Body of pancreas (tissue), 4 donors: ENCODE measurements around the gene ADAM21. TPM values are rescaled to one million over a fixed set of nuclear protein-coding genes. Genes with fewer than 3 reads are reported as not detected.

Experiments
- ATAC-seq: fragments of 150-250 bp; one replicate; pipeline ENCODE4 v1.9.1; 2016
- DNase-seq, 4 donors: peaks; one replicate each; pipeline ENCODE4 v3.0.0-alpha.2; 2019
- H3K27ac ChIP-seq, 4 donors: fragments of 200-600 bp; sonication (generic); 1 replicate in 3 of 4; 2 replicates in 1 of 4; pipeline versions ENCODE4 v1.5.1 to v1.6.1; 2016 to 2019; ENCODE audit warnings: mild to moderate bottlenecking in 1 of 4, mixed read lengths in 1 of 4, moderate library complexity in 1 of 4
- H3K27me3 ChIP-seq, 2 donors: fragments of 200-600 bp; sonication (generic); one replicate each; pipeline ENCODE4 v1.6.0; 2016; ENCODE audit warnings: mild to moderate bottlenecking in 1 of 2
- H3K36me3 ChIP-seq, 2 donors: fragments of 200-600 bp; sonication (generic); replicated peaks in 1 of 2; 2 replicates each; pipeline ENCODE4 v1.5.1; 2016; ENCODE audit warnings: low read depth in 2 of 2; ENCODE audit not compliant: insufficient read depth in 1 of 2
- H3K4me1 ChIP-seq: fragments of 200-600 bp; sonication (generic); one replicate; pipeline ENCODE4 v1.6.0; 2016
- H3K4me3 ChIP-seq, 2 donors: fragments of 200-600 bp; sonication (generic); 1 replicate in 1 of 2; 2 replicates in 1 of 2; pipeline ENCODE4 v1.5.1; 2016 to 2019
- H3K9me3 ChIP-seq, 3 donors: fragments of 200-600 bp; sonication (generic); 1 replicate in 2 of 3; 2 replicates in 1 of 3; pipeline ENCODE4 v1.5.1; 2016
- POLR2A ChIP-seq, 3 donors: fragments of 450-650 bp; IDR thresholded peaks; one replicate each; pipeline ENCODE4 v1.6.1; 2016; ENCODE audit warnings: antibody characterized with exemption in 3 of 3, mild to moderate bottlenecking in 2 of 3
- WGBS, 2 donors: methylation state at CpG; one replicate each; pipeline ENCODE4 v1.1.5; 2017; 5-methylcytosine and 5-hydroxymethylcytosine counted together
- intact Hi-C: fragments of 100-400 bp; cut with DNase I; formaldehyde crosslinking; loops from one replicate; pipeline ENCODE4 v1.15.1; 2023
- total RNA-seq, 2 donors: library from RNA; depleted of rRNA; stranded (reverse); fragments of >200 nt; gene quantifications; one replicate each; pipeline ENCODE4 v1.1.0, GENCODE V29; 2016
- TF ChIP-seq, protein P1 (sequence below), 7 experiments: fragments of 450-650 bp in 4 of 7; fragments of 200-600 bp in 3 of 7; sonication (generic) in 3 of 7; IDR thresholded peaks; one replicate each; pipeline ENCODE4 v1.5.1; 2016 to 2019; ENCODE audit warnings: antibody characterized with exemption in 7 of 7

The ADAM21 gene
- total RNA-seq, 2 donors from 2014 or later = 0.52 TPM; not detected in 1

GRCh38 chr14:70436867-70437266, 15.1 kb upstream of the ADAM21 start:
- Histone ChIP-seq H3K36me3 (no peaks in the 10 kb centered on the region), H3K27ac (no peak overlapping the region), H3K27me3 (no peaks in the 10 kb centered on the region), H3K4me3 (no peak overlapping the region), H3K9me3 (peaks cover 0 to 14% (median 0%) of the 10 kb centered on the region in 3 donors), H3K4me1 (no peaks in the 10 kb centered on the region)
- ATAC-seq (no peak), DNase-seq (no peak)
- TF ChIP-seq POLR2A (IDR thresholded peaks at IDR 0.05) = no peak
- TF ChIP-seq, protein P1, sequence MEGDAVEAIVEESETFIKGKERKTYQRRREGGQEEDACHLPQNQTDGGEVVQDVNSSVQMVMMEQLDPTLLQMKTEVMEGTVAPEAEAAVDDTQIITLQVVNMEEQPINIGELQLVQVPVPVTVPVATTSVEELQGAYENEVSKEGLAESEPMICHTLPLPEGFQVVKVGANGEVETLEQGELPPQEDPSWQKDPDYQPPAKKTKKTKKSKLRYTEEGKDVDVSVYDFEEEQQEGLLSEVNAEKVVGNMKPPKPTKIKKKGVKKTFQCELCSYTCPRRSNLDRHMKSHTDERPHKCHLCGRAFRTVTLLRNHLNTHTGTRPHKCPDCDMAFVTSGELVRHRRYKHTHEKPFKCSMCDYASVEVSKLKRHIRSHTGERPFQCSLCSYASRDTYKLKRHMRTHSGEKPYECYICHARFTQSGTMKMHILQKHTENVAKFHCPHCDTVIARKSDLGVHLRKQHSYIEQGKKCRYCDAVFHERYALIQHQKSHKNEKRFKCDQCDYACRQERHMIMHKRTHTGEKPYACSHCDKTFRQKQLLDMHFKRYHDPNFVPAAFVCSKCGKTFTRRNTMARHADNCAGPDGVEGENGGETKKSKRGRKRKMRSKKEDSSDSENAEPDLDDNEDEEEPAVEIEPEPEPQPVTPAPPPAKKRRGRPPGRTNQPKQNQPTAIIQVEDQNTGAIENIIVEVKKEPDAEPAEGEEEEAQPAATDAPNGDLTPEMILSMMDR (IDR thresholded peaks at IDR 0.05) = no peak
- 34 to 38% methylated on average over 4 of the region's 4 CpGs for WGBS, 2 donors
- intact Hi-C loops = no loop called here

GRCh38 chr14:70441641-70442040, 10.3 kb upstream of the ADAM21 start:
- Histone ChIP-seq H3K27me3 (no peaks in the 10 kb centered on the region), H3K4me1 (no peaks in the 10 kb centered on the region), H3K27ac (no peak overlapping the region), H3K4me3 (no peak overlapping the region), H3K36me3 (no peaks in the 10 kb centered on the region), H3K9me3 (peaks cover 0 to 36% (median 0%) of the 10 kb centered on the region in 3 donors)
- TF ChIP-seq POLR2A (IDR thresholded peaks at IDR 0.05) = no peak
- intact Hi-C loops = no loop called here
- WGBS, 2 donors = 51 to 65% methylated on average over 3 of the region's 3 CpGs
- ATAC-seq (no peak), DNase-seq (no peak)

DNA sequence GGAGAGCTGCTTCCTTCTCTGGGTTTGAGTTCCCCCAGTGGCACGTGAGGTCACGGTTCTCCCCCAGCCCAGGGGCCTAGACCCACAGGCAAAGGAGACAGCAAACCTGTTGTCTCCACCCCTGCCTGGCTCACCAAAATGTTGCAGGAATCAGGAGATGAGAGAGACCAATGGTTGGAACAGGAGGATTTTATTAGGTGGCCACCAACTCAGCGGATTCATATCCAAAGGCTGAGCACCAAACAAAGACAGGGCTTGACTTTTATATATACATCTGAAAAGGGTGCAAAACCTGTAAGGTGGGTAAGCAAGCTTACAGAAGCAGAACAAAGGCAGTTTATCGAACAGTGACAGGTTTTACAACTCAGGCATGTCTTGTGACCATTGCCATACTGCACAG, 9.2 kb upstream of the ADAM21 start:
- intact Hi-C loops = no loop called here
- WGBS, 2 donors = 83 to 92% methylated on average over 4 of the region's 4 CpGs

DNA sequence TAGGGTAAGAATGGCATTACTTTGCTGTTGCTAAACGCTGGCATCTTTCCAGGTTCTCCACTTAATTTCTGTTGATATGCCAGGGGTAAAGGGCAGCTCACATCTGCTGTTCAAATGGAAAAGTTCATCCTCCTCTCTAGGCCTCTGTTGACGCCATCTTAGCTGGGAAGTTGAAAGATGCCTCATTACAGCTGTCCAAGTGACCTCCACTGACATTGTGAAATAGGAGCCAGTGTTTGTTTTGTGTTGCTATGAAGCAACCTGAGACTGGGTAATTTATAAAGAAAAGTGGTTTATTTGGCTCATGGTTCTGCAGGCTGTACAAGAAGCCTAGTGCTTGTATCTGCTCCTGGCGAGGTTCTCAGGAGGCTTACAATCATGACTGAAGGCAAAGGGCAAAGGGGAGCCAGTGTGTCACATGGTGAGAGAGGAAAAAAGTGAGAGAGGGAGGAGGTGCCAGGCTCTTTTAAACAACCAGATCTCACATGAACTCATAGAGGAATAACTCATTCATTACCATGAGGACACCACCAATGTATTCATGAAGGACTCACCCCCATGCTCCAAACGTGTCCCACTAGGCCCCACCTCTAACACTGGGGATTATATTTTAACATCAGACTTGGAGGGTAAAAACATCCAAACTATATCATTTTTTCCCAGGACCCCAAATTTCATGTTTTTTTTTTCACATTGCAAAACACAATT, 3.2 kb upstream of the ADAM21 start:
- DNase-seq (no peak), ATAC-seq (no peak)
- intact Hi-C loops = no loop called here
- TF ChIP-seq, protein P1 (IDR thresholded peaks at IDR 0.05) = no peak
- TF ChIP-seq POLR2A (IDR thresholded peaks at IDR 0.05) = no peak
- WGBS, 2 donors = 71 to 81% methylated on average over 4 of the region's 4 CpGs
- H3K9me3 ChIP-seq = peaks cover 0 to 5% (median 0%) of the 10 kb centered on the region in 3 donors
- H3K4me1 ChIP-seq = no peaks in the 10 kb centered on the region
- no peaks in the 10 kb centered on the region for H3K36me3 ChIP-seq
- no peak overlapping the region for H3K27ac ChIP-seq
- no peaks in the 10 kb centered on the region for H3K27me3 ChIP-seq
- H3K4me3 ChIP-seq = no peak overlapping the region

More for the DNA sequence above, 9.2 kb upstream of the ADAM21 start:
- Histone ChIP-seq H3K27me3 (no peaks in the 10 kb centered on the region), H3K4me1 (no peaks in the 10 kb centered on the region), H3K27ac (no peak overlapping the region), H3K9me3 (peaks cover 0 to 28% (median 0%) of the 10 kb centered on the region in 3 donors), H3K4me3 (no peak overlapping the region), H3K36me3 (no peaks in the 10 kb centered on the region)
- ATAC-seq (no peak), DNase-seq (no peak)
- no peak for TF ChIP-seq POLR2A (IDR thresholded peaks at IDR 0.05)
- TF ChIP-seq, protein P1 (IDR thresholded peaks at IDR 0.05) = no peak

DNA sequence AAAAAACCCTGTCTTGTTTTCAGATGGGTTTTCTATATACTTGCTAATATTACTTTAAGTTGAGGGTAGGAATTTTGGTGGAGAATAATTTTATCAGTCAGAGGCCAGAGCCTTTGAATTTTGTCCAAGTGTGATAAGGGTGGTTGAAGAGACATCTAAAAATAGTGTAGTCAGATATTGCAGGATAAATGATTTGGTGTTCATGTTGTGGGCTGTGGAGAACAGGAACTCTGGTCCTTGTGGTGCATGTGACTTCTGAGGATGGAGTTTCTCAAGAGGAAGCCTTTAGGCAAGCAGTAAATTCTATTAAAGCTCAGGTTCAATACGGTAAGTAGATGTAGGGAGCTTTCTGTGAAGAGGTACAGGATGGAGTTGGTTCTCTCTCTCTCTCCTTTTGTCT, 2.8 kb downstream of the ADAM21 start:
- Histone ChIP-seq H3K4me1 (no peaks in the 10 kb centered on the region), H3K27ac (no peak overlapping the region), H3K27me3 (no peaks in the 10 kb centered on the region), H3K36me3 (no peaks in the 10 kb centered on the region), H3K9me3 (no peaks in the 10 kb centered on the region), H3K4me3 (no peak overlapping the region)
- DNase-seq (no peak), ATAC-seq (no peak)
- TF ChIP-seq POLR2A (IDR thresholded peaks at IDR 0.05) = no peak
- TF ChIP-seq, protein P1 (IDR thresholded peaks at IDR 0.05) = no peak
- intact Hi-C loops = no loop called here
- 67 to 87% methylated on average over 1 of the region's 1 CpG for WGBS, 2 donors
